ENCODE data around the gene NAP1L1.

DNA sequence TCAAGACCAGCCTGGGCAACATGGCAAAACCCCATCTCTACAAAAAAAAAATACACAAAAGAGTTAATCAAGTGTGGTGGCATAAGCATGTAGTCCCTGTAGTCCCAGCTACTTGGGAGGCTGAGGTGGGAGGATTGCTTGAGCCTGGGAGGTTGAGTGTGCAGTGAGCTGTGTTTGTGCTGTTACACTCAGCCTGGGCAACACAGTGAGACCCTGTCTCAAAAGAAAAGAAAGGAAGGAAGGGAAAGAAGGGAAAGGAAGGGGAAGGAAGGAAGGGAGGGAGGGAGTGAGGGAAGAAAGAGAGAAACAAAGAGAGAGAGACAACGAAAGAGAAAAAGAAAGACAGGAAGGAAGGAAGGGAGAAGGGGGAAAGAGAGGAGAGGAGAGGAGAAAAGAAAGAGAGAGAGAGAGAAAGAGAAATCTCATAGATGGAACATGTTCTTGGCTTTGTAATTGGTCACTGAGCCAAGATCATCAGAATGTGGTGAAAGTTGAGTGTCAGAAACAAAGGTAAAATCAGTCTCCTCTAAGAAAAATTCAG is 26.8 kb upstream of the NAP1L1 start:
- TF ChIP-seq, protein P1, sequence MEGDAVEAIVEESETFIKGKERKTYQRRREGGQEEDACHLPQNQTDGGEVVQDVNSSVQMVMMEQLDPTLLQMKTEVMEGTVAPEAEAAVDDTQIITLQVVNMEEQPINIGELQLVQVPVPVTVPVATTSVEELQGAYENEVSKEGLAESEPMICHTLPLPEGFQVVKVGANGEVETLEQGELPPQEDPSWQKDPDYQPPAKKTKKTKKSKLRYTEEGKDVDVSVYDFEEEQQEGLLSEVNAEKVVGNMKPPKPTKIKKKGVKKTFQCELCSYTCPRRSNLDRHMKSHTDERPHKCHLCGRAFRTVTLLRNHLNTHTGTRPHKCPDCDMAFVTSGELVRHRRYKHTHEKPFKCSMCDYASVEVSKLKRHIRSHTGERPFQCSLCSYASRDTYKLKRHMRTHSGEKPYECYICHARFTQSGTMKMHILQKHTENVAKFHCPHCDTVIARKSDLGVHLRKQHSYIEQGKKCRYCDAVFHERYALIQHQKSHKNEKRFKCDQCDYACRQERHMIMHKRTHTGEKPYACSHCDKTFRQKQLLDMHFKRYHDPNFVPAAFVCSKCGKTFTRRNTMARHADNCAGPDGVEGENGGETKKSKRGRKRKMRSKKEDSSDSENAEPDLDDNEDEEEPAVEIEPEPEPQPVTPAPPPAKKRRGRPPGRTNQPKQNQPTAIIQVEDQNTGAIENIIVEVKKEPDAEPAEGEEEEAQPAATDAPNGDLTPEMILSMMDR (conservative IDR thresholded peaks at IDR 0.05 in 1 of 2, IDR thresholded peaks at IDR 0.05 in 1 of 2; ENCODE audit: extremely low read depth in 1 of 2, insufficient read depth in 1 of 2, low read depth in 1 of 2, low read length in 2 of 2), result no peak
- TF ChIP-seq EZH2 (IDR thresholded peaks at IDR 0.05; ENCODE audit: borderline replicate concordance, low read length), result no peak

Measured in mammary epithelial cell (primary cell).